A673 (cell line): ENCODE measurements around the gene JPT1. TPM values are rescaled to one million over a fixed set of nuclear protein-coding genes. Genes with fewer than 3 reads are reported as not detected.
"Not testable (repeated sequence)": the region's sequence is repeated elsewhere in the genome, so short reads cannot be mapped to it uniquely, and the experiment has no call there.

Experiments
- BruUV-seq: library from RNA; stranded (reverse); fragments of 400-500 nt; replicated peaks from 2 replicates; lab custom pipeline; 2021; lab: Mats Ljungman, UMichigan
- CTCF ChIA-PET: fragments of 300-600 bp; sonication (Branson Sonifier 250); formaldehyde crosslinking; loops from one replicate; lab custom pipeline; 2022; ENCODE audit warnings: antibody characterized with exemption; lab: Charles Lee
- POLR2A ChIA-PET: fragments of 300-600 bp; sonication (Branson Sonifier 250); formaldehyde crosslinking; loops from one replicate; lab custom pipeline; 2022; ENCODE audit warnings: antibody characterized with exemption; ENCODE audit not compliant: low non-redundant PET; lab: Charles Lee
- DNase-seq: peaks from one replicate; pipeline ENCODE4 v3.0.0-alpha.2; 2015; ENCODE audit warnings: low spot score
- H3K27ac ChIP-seq: fragments of 200-600 bp; sonication (generic); 2 replicates; pipeline ENCODE4 v1.5.1; 2016; ENCODE audit warnings: mixed run types, low read depth, mild to moderate bottlenecking, mixed read lengths, antibody characterized with exemption, low read length; ENCODE audit not compliant: poor library complexity, severe bottlenecking
- H3K27me3 ChIP-seq: fragments of 200-600 bp; sonication (generic); replicated peaks from 2 replicates; pipeline ENCODE4 v1.6.1; 2017; ENCODE audit warnings: mixed run types, low read depth, mild to moderate bottlenecking, mixed read lengths, antibody characterized with exemption, low read length; ENCODE audit not compliant: insufficient read depth, poor library complexity
- H3K36me3 ChIP-seq: fragments of 200-600 bp; sonication (generic); 2 replicates; pipeline ENCODE4 v1.6.1; 2016; ENCODE audit warnings: mixed run types, mild to moderate bottlenecking, mixed read lengths, antibody characterized with exemption, low read length; ENCODE audit not compliant: insufficient read depth, poor library complexity, severe bottlenecking
- H3K4me1 ChIP-seq: fragments of 200-600 bp; sonication (generic); 2 replicates; pipeline ENCODE4 v1.6.1; 2017; ENCODE audit warnings: mixed run types, mild to moderate bottlenecking, mixed read lengths, antibody characterized with exemption, low read length; ENCODE audit not compliant: insufficient read depth, poor library complexity, severe bottlenecking
- H3K4me3 ChIP-seq: fragments of 200-600 bp; sonication (generic); 2 replicates; pipeline ENCODE4 v1.5.1; 2016; ENCODE audit warnings: low read depth, mixed run types, mild to moderate bottlenecking, mixed read lengths, low read length; ENCODE audit not compliant: poor library complexity, severe bottlenecking
- H3K9me3 ChIP-seq: fragments of 200-600 bp; sonication (generic); 2 replicates; pipeline ENCODE4 v1.6.1; 2016; ENCODE audit warnings: mixed run types, low read depth, mild to moderate bottlenecking, mixed read lengths, antibody characterized with exemption, low read length; ENCODE audit not compliant: poor library complexity, severe bottlenecking
- EZH2 ChIP-seq: fragments of 200-600 bp; sonication (generic); IDR thresholded peaks from 2 replicates; pipeline ENCODE4 v1.6.1; 2017; ENCODE audit warnings: borderline replicate concordance, low read depth, mild to moderate bottlenecking, mixed read lengths, antibody characterized with exemption, low read length; ENCODE audit not compliant: poor library complexity, severe bottlenecking
- intact Hi-C: fragments of 100-400 bp; cut with micrococcal nuclease; formaldehyde crosslinking; loops from one replicate; pipeline ENCODE4 v1.10.0; 2022; ENCODE audit not compliant: unreplicated experiment
- total RNA-seq: library from RNA; stranded (reverse); gene quantifications from 2 replicates; pipeline ENCODE4 v1.2.3, GENCODE V29; 2021
- TF ChIP-seq, protein P1 (sequence below): fragments of 300-800, 200-600 bp; sonication (generic); conservative IDR thresholded peaks from 2 replicates; pipeline ENCODE4 v1.5.1; 2017; ENCODE audit warnings: low read depth, mild to moderate bottlenecking, antibody characterized with exemption, low read length, moderate library complexity, mixed read lengths

The JPT1 gene
- total RNA-seq, 1 experiment from 2014 or later, result 526 TPM

DNA sequence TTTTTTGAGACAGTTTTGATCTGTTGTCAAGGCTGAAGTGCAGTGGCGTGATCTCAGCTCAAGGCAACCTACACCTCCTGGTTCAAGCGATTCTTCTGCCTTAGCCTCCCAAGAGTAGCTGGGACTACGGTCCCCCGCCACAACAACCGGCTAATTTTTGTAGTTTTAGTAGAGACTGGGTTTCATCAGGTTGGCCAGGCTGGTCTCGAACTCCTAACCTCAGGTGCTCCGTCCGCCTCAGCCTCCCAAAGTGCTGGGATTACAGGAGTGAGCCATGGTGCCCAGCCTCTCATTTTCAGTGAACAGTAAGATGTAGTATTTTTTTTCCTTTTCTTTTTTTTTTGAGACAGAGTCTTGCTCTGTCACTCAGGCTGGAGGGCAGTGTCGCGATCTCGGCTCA lies 20.7 kb upstream of the JPT1 start:
- POLR2A ChIA-PET, result no interaction called here
- Histone ChIP-seq H3K4me1 (peaks cover 11% of the 10 kb centered on the region), H3K27me3 (no peaks in the 10 kb centered on the region), H3K36me3 (peaks cover 87% of the 10 kb centered on the region), H3K4me3 (no peak overlapping the region), H3K9me3 (no peaks in the 10 kb centered on the region), H3K27ac (no peak overlapping the region)
- DNase-seq, result no peak
- TF ChIP-seq EZH2, result no peak
- TF ChIP-seq, protein P1, sequence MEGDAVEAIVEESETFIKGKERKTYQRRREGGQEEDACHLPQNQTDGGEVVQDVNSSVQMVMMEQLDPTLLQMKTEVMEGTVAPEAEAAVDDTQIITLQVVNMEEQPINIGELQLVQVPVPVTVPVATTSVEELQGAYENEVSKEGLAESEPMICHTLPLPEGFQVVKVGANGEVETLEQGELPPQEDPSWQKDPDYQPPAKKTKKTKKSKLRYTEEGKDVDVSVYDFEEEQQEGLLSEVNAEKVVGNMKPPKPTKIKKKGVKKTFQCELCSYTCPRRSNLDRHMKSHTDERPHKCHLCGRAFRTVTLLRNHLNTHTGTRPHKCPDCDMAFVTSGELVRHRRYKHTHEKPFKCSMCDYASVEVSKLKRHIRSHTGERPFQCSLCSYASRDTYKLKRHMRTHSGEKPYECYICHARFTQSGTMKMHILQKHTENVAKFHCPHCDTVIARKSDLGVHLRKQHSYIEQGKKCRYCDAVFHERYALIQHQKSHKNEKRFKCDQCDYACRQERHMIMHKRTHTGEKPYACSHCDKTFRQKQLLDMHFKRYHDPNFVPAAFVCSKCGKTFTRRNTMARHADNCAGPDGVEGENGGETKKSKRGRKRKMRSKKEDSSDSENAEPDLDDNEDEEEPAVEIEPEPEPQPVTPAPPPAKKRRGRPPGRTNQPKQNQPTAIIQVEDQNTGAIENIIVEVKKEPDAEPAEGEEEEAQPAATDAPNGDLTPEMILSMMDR, result no peak
- intact Hi-C loops, result no loop called here
- no TSS peak for BruUV-seq
- CTCF ChIA-PET, result no interaction called here

DNA sequence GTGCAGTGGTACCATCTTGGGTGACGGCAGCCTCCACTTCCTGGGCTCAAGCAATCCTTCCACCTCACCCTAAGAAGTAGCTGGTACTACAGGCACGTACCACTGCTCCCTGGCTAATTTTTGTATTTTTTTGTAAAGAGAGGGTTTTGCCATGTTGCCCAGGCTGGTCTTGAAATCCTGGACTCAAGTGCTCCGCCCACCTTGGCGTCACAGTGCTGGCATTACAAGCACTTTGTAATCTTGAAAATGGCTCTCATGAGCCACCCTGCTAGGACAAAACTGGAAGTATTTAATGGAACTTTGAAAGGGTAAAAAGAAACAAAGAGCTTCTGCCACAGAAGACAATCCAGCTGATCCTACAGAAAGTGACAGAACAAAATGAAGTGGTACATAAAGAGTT lies 19.2 kb upstream of the JPT1 start:
- H3K27me3 ChIP-seq, result no peaks in the 10 kb centered on the region
- intact Hi-C loops, result no loop called here
- TF ChIP-seq, protein P1, result no peak
- no peak for TF ChIP-seq EZH2
- peaks cover 81% of the 10 kb centered on the region for H3K36me3 ChIP-seq
- no peak overlapping the region for H3K4me3 ChIP-seq
- H3K4me1 ChIP-seq, result peaks cover 8% of the 10 kb centered on the region
- no TSS peak for BruUV-seq
- ChIA-PET POLR2A (no interaction called here), CTCF (no interaction called here)
- no peaks in the 10 kb centered on the region for H3K9me3 ChIP-seq
- DNase-seq, result no peak
- H3K27ac ChIP-seq, result no peak overlapping the region

DNA sequence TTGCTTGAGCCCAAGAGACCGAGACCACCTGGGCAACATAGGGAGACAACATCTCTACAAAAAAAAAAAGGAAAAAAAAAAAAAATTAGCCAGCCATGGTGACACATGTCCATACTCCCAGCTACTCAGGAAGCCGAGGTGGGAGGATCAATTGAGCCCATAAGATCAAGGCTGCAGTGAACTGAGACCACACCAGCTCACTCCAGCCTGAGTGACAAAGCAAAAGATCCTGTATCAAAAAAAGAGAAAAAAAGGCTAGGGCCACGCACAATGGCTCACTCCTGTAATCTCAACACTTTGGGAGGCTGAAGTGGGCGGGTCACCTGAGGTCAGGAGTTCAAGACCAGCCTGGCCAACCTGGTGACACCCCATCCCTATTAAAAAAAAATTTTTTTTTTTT lies 14.7 kb upstream of the JPT1 start:
- Histone ChIP-seq H3K36me3 (peaks cover 75% of the 10 kb centered on the region), H3K27ac (no peak overlapping the region), H3K4me1 (peaks cover 8% of the 10 kb centered on the region), H3K4me3 (no peak overlapping the region), H3K9me3 (no peaks in the 10 kb centered on the region), H3K27me3 (no peaks in the 10 kb centered on the region)
- no peak for DNase-seq
- no peak for TF ChIP-seq EZH2
- intact Hi-C loops, result no loop called here
- no TSS peak for BruUV-seq
- POLR2A ChIA-PET, result no interaction called here
- CTCF ChIA-PET, result interaction anchor here (0.7 kb wide), 1 partner anchor 189 kb away, joined by 6 read pairs; no protein-coding TSS in a partner anchor

DNA sequence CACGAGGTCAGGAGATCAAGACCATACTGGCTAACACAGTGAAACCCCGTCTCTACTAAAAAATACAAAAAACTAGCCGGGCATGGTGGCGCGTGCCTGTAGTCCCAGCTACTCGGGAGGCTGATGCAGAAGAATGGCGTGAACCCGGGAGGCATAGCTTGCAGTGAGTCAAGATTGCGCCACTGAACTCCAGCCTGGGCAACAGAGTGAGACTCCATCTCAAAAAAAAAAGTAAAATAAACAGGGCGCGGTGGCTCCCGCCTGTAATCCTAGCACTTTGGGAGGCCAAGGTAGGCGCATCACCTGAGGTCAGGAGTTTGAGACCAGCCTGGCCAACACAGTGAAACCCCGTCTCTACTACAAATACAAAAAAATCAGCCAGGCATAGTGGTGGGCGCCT lies 10.3 kb upstream of the JPT1 start:
- H3K27me3 ChIP-seq, H3K27ac ChIP-seq, POLR2A ChIA-PET, DNase-seq, H3K4me1 ChIP-seq, BruUV-seq, H3K9me3 ChIP-seq, intact Hi-C loops, H3K4me3 ChIP-seq, CTCF ChIA-PET: not testable (repeated sequence)
- H3K36me3 ChIP-seq, result peaks cover 50% of the 10 kb centered on the region
